Measurements from ENCODE around the gene LRMDA.

The LRMDA gene

DNA sequence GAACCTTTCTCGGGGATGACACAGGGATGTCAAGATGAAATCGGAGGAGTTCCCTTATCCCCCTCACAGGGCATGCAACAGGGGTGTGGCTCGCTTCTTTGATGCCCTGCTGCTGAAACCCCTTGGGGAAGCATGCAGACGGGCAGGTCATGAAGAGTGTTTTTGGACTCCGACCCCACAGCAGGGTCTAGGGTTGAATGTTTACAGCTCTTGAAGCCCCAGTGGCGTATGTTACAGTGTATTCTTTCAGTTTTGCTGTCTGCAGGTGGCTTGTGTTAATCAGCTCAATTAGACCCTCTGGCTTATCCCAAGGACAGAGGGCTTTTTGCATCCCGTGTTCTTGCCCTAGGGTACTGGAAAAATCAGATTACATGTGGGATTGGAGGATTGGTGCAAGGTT lies 446.5 kb downstream of the LRMDA start:
- in situ Hi-C loops (cut with MboI; ENCODE audit: low sequenced_read_pairs): no loop called here

DNA sequence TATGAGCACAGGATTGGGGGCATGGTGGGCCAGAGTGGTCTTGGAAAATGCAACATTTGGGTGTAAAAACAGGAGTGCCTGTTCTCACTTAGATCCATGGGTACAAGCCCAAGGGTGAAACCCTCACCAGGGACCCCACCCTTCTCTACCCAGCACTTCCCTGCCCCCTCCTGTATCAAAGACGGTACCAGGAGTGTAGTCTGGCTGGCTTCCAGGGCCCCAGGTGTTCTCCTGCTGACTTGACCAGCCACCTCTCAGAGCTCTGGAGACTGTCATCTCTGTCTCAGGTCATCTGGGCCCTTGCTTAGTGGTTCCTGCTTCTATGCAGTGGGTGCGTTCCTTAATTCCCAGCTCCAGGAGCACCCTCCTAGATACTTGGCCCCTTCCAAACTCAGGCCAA lies 447.2 kb downstream of the LRMDA start:
- in situ Hi-C loops (cut with MboI; ENCODE audit: low sequenced_read_pairs): no loop called here

DNA sequence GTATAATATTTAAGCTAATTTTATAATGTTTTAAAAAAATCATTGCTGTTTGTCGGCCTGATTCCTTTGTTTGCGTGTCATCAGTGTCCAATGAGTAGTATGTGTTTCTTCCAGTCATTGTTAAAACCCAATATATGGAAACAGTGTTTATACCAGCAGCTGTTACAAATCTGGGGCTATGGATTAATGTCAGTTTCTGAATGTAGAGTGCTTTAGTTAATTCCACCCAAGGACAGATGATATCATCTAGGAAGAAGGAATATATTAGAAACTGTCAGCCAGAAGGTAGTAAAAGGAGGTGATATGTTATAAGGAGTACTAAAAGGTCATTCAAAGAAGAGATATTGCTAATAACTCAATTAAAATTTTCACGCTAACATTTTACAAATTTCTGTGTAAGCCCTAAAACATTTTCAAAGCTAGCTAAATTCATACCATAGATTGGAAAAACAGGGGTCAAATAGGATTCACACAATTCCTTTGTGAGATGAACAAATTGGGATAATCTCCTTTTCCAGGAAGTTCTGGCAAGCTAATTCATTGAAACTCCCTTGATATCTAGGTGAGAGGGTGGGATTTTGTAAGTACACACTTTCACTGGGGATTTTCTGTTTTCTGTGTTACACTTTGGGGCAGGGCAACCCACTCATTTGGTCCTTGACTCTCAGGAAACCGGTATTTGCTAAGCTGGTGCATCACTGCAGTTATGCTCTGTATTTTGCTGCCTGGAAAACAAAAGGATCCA lies 448.8 kb downstream of the LRMDA start:
- in situ Hi-C loops (cut with MboI; ENCODE audit: low sequenced_read_pairs): no loop called here

DNA sequence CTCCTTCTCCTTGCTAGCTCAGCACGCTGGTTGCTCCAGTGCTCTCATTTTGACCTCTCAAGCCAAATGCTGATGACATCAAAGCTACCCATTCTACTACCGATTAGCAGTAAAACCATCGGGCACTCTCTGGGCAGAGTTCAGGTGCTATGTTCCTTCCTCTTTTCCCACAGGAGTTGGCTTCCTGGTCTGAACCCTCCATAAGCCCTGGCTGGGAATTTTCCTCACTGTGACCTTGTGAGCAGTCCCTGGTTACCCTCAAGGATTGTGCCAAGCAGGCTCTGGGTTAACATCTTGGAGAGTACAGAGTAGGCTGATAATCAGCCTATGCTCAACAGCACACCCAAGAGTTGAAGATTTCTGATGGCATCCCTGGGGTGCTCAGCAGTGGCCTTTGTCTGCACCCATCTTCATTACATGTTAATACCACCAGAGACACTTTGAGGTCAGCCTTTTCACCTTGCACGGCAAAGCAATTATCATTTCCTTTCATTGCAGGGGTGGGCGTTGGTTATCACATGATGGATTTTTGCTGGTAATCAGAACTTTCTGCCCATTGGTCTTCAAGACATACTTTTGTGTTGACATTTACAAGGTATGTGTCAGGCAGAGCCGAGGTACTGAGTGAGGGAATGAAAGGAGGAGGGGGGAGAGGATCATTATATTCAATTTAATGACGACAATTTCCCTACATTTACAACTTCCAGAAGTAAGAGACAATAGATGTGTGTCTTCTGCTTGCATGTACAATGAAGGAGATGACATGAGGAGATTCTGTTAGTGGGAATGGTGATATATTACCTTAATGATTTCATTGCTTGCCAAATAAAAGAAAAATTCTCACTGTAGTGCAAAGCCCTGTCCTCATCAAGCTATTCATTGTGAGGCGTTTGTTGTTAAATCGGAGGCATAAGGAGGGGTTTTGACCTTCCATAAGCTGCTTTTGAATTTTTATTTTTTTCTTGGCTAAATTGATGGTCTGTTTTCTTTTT lies 452.0 kb downstream of the LRMDA start:
- in situ Hi-C loops (cut with MboI; ENCODE audit: low sequenced_read_pairs): no loop called here

DNA sequence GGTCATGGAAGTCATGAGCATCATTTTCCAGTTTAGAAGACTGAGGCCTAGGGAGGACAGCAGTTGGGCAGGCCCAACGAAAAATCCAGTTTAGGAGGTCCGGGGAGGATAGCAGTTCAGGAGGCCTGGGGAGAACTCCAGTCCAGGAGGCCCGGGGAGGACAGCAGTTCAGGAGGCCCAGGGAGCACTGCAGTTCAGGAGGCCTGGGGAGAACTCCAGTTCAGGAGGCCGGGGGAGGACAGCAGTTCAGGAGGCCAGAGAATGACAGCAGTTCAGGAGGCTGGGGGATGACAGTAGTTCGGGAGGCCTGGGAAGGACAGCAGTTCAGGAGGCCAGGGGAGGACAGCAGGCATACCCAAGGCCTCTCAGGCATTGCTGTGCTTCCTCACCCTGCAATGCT lies 453.4 kb downstream of the LRMDA start:
- in situ Hi-C loops (cut with MboI; ENCODE audit: low sequenced_read_pairs): no loop called here

DNA sequence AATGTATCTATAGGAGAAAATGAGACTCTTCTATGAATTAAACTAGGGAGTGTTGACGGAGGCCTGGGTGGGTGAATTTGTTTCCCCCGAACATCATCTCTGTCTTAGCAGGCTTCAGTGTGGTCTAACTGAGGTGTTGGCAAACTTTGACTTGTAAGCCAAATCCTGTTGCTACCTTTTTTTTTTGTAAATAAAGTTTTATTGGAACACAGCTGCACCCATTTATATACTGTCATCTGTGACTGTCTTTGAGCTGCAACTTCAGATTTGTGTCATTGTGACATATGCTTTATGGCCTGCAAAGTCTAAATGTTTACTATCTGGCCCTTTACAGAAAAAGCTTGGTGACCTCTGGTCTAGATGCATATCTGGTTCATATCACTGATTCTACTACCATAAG lies 455.9 kb downstream of the LRMDA start:
- in situ Hi-C loops (cut with MboI; ENCODE audit: low sequenced_read_pairs): no loop called here

DNA sequence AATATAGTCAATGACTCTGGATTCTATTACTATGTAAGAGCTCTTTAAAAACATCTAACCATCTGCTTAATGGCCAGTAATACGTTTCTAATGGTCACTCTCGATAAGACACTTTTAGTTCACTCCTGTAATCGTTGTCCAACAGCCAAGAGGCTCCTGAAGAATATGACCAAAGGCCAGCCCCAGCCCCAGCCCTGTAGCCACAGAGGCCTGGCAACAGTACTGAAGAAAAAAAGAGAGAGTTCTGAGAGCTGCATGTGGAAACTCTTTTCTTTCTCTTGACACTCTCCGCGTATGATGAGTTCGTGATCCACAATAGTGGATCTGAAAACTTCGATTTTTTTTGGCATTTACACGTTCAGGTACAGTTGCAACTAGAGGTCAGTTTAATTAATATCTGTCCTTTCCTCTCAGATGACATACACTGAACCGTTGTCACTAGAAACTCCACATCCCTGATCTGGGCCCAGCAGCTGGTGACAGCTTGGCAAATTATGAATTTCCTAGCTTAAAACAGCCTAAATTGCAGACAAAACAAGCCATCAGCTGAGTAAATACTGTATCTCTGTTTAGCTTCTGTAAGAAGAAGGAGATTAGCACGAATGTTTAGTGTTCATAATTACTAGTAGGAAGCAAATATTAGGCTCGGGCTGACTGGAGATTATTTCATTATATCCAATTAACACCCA lies 456.7 kb downstream of the LRMDA start:
- in situ Hi-C loops (cut with MboI; ENCODE audit: low sequenced_read_pairs): no loop called here

DNA sequence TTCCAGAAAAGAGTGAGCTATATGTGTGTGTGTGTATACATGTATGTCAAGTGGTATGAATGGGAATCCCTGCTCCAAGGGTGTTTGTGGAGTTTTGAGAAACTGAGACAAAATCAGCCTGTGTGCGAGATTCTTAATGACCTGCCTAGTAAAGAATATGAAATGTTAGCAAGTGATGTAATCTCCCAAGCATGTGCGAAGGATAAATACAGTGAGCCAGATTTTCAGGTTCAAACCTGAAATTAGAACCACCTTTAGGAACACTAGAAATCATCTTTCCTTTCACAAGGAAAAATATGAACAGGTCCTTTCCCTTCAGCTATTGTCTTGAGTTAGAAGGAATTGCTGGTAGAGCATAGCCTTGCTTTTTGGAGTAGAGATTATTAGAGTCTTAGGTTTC lies 457.6 kb downstream of the LRMDA start:
- in situ Hi-C loops (cut with MboI; ENCODE audit: low sequenced_read_pairs): no loop called here

DNA sequence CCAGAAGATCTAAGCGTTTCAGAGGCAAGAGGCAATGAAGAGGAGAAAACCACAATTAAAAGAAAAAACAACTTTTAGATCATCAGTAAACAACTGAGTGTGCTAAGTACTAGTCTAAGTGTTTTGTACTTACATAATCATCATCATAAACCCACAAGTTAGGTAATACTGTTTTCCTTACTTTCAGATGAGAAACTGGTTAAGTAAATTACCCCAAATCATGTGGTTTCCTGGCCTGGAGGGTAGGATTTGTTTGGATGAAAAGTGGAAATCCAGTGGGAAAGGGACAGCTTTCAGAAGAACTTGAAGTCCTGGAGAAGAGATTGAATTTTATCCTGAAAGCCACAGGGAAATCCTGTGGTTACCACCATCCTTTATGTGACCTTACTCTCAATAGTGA lies 463.3 kb downstream of the LRMDA start:
- in situ Hi-C loops (cut with MboI; ENCODE audit: low sequenced_read_pairs): no loop called here

DNA sequence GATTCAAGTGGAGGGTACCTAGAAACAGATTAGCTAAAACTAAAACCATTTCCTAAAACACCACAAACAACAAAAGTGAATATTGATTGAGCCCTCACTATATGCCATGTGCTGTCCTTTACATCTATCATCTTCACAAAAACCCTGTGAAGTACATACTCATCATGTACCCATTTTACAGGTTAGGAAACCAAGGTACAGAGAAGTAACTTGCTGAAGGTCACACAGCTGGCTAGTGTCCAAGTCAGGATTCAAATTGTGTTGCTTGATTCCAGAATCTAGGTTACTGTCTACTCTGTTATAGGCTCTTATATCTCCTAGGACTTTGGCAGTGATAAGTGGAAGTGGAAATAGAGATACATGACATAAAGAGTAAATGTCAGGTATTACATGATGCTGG lies 463.8 kb downstream of the LRMDA start:
- in situ Hi-C loops (cut with MboI; ENCODE audit: low sequenced_read_pairs): no loop called here

DNA sequence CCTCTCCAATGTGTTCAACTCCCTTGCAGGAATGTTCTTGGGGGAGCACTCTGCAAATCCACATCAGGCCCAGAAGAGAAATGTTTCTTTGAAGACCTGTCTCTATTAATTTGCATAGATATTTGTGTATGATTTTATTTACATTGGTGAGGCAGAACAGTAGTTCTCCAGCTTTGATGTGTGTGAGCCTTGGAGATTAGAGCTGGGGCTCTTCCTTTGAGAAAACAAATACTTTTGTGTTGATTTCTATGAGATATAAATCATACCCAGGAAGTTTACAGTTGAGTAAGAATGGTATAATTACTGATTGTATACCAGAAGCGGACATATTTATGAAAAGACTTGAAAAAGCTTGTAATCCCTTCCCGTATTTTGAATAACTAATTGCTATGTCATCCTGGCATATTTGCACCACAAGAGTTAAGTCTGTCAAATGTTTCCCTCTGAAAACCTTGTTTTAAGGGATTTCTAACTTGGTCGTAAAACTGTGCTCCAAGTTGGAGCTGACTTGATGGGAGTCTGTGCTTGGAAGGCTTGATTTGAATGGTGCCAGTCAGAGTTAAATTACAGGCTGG lies 468.5 kb downstream of the LRMDA start:
- in situ Hi-C loops (cut with MboI; ENCODE audit: low sequenced_read_pairs): no loop called here

DNA sequence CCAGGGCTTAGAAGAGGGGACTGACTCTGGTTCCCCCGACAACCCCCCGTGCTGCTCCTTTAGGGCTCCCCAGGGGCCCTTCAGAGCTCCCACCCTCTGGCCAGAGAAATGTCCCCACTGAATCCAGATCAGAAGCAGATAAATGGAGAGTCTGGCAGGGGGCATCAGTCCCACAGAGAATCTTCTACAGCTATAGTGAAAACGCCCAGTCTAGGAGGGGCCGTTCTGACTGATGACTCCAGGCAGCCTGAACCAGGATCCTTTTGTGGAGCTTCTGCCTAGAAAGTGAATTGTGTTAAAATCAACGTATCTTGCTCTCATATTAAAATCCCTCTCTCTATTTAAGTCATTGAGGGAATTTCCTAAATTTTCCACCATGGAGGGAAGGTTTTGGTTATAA lies 471.4 kb downstream of the LRMDA start:
- in situ Hi-C loops (cut with MboI; ENCODE audit: low sequenced_read_pairs): no loop called here

DNA sequence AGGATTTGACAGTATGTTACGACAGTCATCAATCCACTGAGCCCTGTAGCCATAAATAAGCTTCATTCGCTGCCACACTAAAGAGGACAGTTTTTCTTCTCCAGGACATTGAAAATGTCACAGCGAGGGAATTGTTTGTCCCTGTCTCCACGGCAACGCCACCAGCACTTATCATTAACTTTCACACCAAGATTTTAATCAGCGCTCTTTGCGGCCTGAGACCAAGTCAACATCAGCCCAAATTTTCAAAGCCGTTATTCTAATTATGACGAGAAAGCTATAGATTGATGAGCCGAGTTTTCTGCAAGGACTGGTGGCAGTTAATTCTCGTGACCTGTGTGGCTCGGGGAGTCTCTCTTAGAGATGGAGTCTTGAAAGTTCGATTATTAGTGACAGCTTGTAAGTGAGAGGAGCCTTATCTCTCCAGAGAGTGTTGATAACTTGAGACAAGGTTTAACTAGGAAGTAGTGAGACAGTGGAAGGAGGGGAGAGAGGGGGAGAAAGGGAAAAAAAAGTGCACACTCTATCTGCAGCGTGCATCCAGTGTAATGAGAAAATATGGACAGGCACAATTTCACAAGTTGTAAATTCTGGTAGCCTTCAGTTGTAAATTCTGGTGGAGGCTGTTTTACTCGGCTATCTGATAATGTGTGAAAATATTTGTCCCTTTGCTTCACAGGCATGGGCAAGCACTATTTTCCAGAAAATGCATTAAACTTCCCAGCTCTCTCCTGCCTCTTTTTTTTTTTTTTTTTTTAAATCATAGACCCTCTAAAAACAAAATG lies 473.3 kb downstream of the LRMDA start:
- in situ Hi-C loops (cut with MboI; ENCODE audit: low sequenced_read_pairs): no loop called here

DNA sequence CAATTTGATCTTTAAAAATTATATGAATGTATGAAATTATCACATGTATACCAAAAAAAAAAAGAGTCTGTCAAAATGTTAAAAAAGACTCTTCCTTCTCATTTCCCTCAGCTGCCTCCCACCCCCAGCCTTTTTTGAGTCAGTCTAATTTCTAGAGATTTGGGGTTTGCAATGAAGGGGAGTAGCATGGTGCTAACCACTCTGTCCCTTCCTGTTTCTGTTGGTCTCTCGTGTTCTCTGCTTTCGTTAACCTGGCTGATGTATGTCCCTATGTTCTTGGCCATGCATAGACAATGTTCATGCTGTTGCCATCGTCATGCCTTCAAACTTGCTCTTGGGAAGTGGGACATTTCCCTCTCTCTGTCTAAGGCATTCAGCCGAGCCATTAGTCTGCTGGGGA lies 474.1 kb downstream of the LRMDA start:
- in situ Hi-C loops (cut with MboI; ENCODE audit: low sequenced_read_pairs): no loop called here

DNA sequence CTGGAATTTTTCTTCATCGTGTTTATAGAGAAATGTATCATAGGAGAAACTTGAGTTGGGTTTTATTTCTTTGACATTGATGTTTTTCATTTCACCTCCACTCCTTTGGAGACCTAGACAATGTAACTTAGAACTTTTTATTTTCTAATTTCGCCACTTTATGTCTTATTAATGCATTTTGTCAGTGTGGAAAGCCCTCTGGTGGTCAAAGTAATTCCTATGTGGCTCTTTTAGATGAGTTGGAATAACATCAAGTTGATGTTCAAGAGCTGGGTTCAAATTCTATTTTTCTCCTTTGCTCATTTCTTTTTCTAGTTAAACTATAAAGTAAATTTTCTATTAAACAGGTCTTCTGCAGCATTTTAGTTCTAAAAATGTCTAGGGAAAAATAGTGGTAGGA lies 478.6 kb downstream of the LRMDA start:
- in situ Hi-C loops (cut with MboI; ENCODE audit: low sequenced_read_pairs): no loop called here

DNA sequence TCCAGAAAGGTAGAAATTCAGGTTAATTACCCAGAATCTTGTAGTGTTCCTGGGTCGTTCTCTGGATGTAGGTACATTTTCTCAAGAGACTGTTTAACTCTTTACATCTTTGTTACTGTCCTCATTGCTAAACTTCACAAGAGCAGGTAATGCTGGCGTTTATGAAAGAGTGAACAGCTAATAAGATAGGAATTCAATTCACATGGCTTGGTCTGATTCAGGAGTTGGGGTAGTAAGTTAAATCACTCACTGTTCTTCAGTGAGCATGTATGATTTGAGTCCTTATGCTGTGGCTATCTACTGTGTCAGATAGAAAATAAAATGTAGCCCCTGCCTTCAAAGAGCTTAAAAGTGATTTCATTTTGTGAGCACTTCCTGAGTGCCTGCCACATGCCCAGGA lies 480.0 kb downstream of the LRMDA start:
- in situ Hi-C loops (cut with MboI; ENCODE audit: low sequenced_read_pairs): no loop called here

DNA sequence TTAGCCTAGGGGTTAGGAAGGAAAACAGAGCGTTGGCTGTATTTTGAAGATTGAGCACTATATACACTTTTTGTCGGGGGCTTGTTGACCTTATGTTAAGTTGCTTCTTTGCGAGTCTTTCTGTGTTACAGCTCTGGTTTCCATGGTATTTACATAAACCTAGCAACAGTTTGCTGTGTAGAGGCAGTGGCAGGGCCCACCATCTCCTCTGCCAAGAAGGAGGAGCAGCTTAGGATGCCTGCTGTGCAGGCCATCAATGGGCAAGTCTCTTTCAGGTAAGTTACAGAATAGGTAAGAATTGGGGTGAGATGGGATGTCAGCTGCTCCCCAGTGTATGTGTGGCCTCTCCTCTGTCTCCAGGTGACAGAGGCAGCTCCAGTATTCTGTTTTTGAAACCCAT lies 485.5 kb downstream of the LRMDA start:
- in situ Hi-C loops (cut with MboI; ENCODE audit: low sequenced_read_pairs): no loop called here

DNA sequence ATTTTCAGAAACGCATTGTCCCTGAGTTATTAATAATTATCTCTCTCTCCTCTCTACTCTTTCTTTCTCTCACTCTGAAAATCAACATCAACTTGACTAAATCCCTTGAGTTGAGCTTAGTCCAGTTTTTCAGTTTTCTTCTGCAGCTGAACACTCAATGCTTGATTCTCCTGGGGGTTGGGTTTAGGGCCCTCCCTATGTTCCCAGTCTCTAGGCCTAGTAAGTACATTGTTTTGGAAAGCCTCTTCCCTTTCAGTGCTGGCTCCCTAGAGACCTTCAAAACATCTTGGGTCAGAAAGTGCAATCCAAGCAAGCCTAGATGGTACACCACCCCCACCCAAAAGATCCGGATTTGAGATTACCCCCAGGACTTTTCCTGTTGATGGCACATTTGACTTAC lies 488.5 kb downstream of the LRMDA start:
- in situ Hi-C loops (cut with MboI; ENCODE audit: low sequenced_read_pairs): no loop called here

DNA sequence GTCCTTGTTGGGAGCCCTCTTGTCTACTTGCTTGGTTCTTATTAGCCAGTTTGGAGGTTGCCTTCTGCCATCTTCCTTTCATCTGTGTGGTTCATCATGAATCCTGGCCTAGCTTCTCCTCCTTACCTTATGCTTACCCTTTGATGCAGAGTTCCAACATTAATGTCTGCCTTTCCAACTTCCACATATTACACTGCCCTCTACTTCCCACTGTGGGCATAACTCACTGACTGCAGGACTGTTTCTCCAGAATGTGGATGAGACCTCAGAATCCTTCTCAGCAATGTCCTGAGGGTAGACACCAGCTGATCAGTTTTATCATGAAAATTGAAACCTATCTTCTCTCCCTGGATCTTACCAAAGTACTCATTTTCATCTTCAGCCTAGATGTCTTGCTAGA lies 491.0 kb downstream of the LRMDA start:
- in situ Hi-C loops (cut with MboI; ENCODE audit: low sequenced_read_pairs): no loop called here

DNA sequence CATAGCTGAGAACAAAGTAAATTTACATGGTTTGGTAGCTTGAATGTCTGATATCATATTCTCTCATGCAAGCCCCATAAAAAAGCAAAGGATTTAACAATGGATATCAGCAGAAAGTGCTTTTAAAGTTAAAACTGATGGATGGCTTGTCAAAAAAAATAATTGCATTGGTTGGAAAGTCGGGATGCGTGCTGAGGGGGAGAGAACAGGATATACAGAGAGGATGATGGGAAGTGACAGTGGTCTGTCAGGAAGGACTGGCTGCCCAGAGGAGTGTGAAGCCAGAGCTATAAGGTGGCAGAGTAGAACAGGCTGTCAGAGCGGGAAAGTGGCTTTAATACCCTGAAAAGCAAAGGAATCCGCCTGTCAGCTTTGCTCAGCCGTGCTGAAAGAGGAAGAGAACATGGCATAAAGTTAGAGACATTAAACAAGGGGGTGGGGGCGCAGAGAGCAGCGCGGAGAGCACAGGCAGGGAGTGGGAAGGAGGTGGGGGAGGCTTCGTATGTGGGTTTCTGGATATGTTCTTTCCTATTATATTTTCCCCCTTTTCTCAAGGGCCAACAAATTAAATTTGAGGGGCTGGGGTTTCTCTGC lies 493.0 kb downstream of the LRMDA start:
- in situ Hi-C loops (cut with MboI; ENCODE audit: low sequenced_read_pairs): no loop called here

All from HL-60/S4 treated with retinoic acid at 250 ng/mL for 4 days and 3 days (cell line).